ENCODE measurements around the gene FDXR. TPM values are rescaled to one million over a fixed set of nuclear protein-coding genes. Genes with fewer than 3 reads are reported as not detected.

Gene FDXR
- total RNA-seq, 4 donors from 2014 or later, result 4.4 to 5.7 (median 5.2) TPM

- ATAC-seq (ENCODE audit: low FRiP score), result no peak
- no peak for TF ChIP-seq CTCF (IDR thresholded peaks at IDR 0.05)
- no peak for DNase-seq (ENCODE audit: low spot score)
Observed at GRCh38 chr17:74863420-74864296, 9.1 kb downstream of the FDXR start.

DNA sequence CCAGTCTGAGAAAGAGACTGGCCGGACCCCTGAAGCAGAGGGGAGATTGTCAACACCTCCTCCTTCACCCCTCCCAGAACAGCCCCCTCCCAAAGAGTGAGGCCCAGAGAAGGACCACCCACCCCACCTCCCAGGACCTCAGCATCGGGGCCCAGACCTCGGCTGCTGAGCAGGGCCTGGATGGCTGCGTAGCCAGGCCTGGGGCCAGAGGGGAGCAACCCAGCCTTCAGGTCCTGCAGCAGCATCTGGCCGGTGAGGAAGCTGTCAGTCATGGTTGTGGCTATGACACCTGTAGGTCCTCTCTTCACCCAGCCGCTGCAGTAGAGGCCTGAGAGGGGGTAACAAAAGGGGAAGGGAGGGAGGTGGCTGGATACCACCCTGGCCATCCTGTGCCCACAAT is 9.9 kb downstream of the FDXR start:
- DNase-seq (ENCODE audit: low spot score) (no peak), ATAC-seq (ENCODE audit: low FRiP score) (no peak)
- no peak for TF ChIP-seq CTCF (IDR thresholded peaks at IDR 0.05)

DNA sequence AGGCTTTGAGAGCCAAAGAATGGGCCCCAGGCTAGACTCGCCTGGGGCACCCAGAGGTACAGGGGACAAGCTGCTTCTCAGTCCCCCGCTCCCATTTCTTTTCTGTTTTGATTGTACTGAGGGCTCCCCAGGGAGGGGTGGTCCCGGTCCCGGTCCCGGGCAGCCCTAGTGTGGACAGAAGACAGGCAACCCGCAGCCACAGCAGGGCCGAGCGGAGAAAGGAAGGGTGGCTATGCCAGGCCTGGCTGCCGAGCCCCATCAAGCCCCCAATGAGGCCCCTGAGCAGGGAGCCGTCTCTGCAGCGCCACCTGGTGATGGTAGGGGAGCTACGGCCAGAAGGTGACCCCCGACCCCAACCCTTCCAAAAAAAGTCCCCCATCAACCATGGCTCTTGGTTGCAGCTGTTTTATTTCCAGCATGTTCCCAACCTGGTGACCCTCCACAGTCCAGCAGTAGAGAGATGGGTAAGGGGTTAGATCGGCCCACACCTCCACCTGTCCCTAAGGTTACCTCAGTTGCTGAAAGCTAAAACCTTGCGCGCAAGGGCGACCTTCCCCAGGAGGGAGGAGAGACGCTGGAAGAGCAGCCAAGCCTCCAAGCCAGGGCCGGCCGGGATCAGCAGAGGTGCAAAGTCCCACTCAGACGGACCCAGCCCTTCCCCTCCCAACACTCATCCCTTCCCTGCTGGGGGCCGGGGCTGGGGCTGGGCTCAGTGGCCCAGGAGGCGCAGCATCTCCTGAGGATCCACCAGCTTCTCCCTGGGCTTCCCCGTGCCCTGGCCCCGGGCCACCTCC is 10.5 kb downstream of the FDXR start:
- TF ChIP-seq CTCF (IDR thresholded peaks at IDR 0.05), result peak in 1 of 3 donors; percentile 10
- DNase-seq (ENCODE audit: low spot score), result peak; percentile 48
- no peak for ATAC-seq (ENCODE audit: low FRiP score)

GRCh38 chr17:74861662-74862107 is 11.1 kb downstream of the FDXR start:
- DNase-seq (ENCODE audit: low spot score) (no peak), ATAC-seq (ENCODE audit: low FRiP score) (no peak)
- no peak for TF ChIP-seq CTCF (IDR thresholded peaks at IDR 0.05)

DNA sequence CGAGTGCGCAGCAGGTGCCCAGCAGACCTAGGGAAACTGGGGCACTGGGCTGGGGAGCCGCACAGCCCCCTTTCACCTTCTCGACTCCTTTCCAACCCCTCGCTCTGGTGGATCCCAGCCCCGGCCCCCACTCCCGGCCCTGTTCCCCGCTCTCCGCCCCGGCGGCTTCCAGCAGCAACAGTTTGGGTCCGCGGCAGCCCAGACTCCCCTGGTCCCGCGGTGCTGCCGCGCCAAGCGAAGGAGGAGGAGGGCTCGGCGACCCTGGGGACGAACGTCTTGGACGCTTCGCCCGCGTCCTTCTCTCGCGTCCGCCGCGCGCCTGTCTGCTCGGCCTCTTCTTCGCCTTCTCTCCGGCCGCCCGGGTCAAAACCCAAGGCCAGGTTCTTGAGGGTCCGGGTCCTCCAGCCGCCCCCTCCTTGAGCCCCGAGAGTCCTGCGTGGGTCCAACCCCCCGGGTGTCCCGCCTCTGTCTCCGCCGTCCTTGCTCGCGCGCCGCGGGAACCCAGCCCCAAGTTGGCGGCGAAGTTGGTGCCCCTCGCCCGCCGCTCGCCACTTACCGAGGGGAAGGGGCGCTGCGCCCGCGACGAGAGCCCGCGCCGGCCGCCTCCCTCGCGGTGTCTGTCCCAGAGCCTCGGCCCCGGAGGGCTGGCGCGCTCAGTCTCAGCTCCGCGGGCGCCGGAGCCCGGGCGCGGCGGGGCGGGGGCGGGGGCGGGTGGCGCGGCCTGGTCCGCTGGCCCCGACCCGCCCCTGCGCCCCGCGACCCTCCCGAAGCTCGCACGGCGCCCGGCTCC is 11.7 kb downstream of the FDXR start:
- ATAC-seq (ENCODE audit: low FRiP score) (no peak), DNase-seq (ENCODE audit: low spot score) (no peak)
- no peak for TF ChIP-seq CTCF (IDR thresholded peaks at IDR 0.05)

- no peak for ATAC-seq (ENCODE audit: low FRiP score)
- DNase-seq (ENCODE audit: low spot score), result no peak
- no peak for TF ChIP-seq CTCF (IDR thresholded peaks at IDR 0.05)
Observed at GRCh38 chr17:74860229-74860871, 12.4 kb downstream of the FDXR start.
